HUDEP-2 (cell line): ENCODE measurements around the gene CNTNAP2.

Experiments used
- DNase-seq, 76 experiments: peaks; one replicate each; lab custom pipeline; 2025; ENCODE audit not compliant: unreplicated experiment in 76 of 76; lab: John Stamatoyannopoulos, UW

CNTNAP2 gene

GRCh38 chr7:146412781-146413180 is 296.2 kb downstream of the CNTNAP2 start:
- DNase-seq, result no peak

- DNase-seq, result no peak
Measured at GRCh38 chr7:146414373-146414772, 297.8 kb downstream of the CNTNAP2 start.

GRCh38 chr7:146414937-146415336 is 298.3 kb downstream of the CNTNAP2 start:
- DNase-seq, result no peak

- DNase-seq, result no peak
Measured at GRCh38 chr7:146417176-146417575, 300.6 kb downstream of the CNTNAP2 start.

GRCh38 chr7:146423446-146423845 is 306.8 kb downstream of the CNTNAP2 start:
- no peak for DNase-seq

GRCh38 chr7:146424084-146424483 is 307.5 kb downstream of the CNTNAP2 start:
- DNase-seq, result no peak

GRCh38 chr7:146433501-146433900 is 316.9 kb downstream of the CNTNAP2 start:
- no peak for DNase-seq

- DNase-seq, result no peak
Measured at GRCh38 chr7:146443102-146443501, 326.5 kb downstream of the CNTNAP2 start.

GRCh38 chr7:146449625-146450024 is 333.0 kb downstream of the CNTNAP2 start:
- no peak for DNase-seq

GRCh38 chr7:146455091-146455655 is 338.6 kb downstream of the CNTNAP2 start:
- no peak for DNase-seq

GRCh38 chr7:146479040-146479439 is 362.4 kb downstream of the CNTNAP2 start:
- no peak for DNase-seq

- DNase-seq, result no peak
Measured at GRCh38 chr7:146486519-146486918, 369.9 kb downstream of the CNTNAP2 start.

- DNase-seq, result no peak
Measured at GRCh38 chr7:146492017-146492416, 375.4 kb downstream of the CNTNAP2 start.

- no peak for DNase-seq
Measured at GRCh38 chr7:146494952-146495596, 378.5 kb downstream of the CNTNAP2 start.

GRCh38 chr7:146496657-146497056 is 380.1 kb downstream of the CNTNAP2 start:
- DNase-seq, result no peak

- no peak for DNase-seq
Measured at GRCh38 chr7:146499970-146500369, 383.4 kb downstream of the CNTNAP2 start.

GRCh38 chr7:146503844-146504243 is 387.2 kb downstream of the CNTNAP2 start:
- DNase-seq, result no peak

GRCh38 chr7:146510088-146510680 is 393.6 kb downstream of the CNTNAP2 start:
- no peak for DNase-seq

- DNase-seq, result no peak
Measured at GRCh38 chr7:146514304-146514703, 397.7 kb downstream of the CNTNAP2 start.

- DNase-seq, result no peak
Measured at GRCh38 chr7:146528581-146528980, 412.0 kb downstream of the CNTNAP2 start.

- DNase-seq, result no peak
Measured at GRCh38 chr7:146539836-146540235, 423.2 kb downstream of the CNTNAP2 start.

- DNase-seq, result no peak
Measured at GRCh38 chr7:146542101-146542500, 425.5 kb downstream of the CNTNAP2 start.
